ENCODE data around the gene LHX3. TPM values are rescaled to one million over a fixed set of nuclear protein-coding genes. Genes with fewer than 3 reads are reported as not detected.

Gene LHX3
- total and polyA plus RNA-seq, 10 of the 15 experiments (the other 5 are each of a cell fraction or from before 2014, with no cell fraction given) = not detected

- no peak for TF ChIP-seq BCL3 (IDR thresholded peaks at IDR 0.05; ENCODE audit: borderline replicate concordance, insufficient read depth, low read depth, low read length, poor library complexity, severe bottlenecking)
- TF ChIP-seq MEF2B (IDR thresholded peaks at IDR 0.05; ENCODE audit: partially characterized antibody, poor library complexity, severe bottlenecking) = peak; percentile 31
- TF ChIP-seq ZNF207 (IDR thresholded peaks at IDR 0.05; ENCODE audit: borderline replicate concordance) = 0 out of 2 replicates have a peak, but pooled peaks have one; percentile 13
- no peak for TF ChIP-seq FOXK2 (IDR thresholded peaks at IDR 0.05)
- TF ChIP-seq FOS (IDR thresholded peaks at IDR 0.05; ENCODE audit: borderline replicate concordance, extremely low read depth, insufficient read length) = no peak
- peak; percentile 61 for TF ChIP-seq CREM (IDR thresholded peaks at IDR 0.05; ENCODE audit: low read depth)
- TF ChIP-seq IRF4 (IDR thresholded peaks at IDR 0.05; ENCODE audit: low read depth, low read length) = no peak
- peak; percentile 59; the same call in 1 of the 2 replicates for TF ChIP-seq YY1 (IDR thresholded peaks at IDR 0.05; ENCODE audit: low read depth, low read length)
- peak; percentile 85 for TF ChIP-seq ATF7 (IDR thresholded peaks at IDR 0.05; ENCODE audit: low read depth)
- no peak for TF ChIP-seq CUX1 (IDR thresholded peaks at IDR 0.05; ENCODE audit: insufficient replicate concordance, low read depth, low read length)
- TF ChIP-seq EED (IDR thresholded peaks at IDR 0.05; ENCODE audit: low read depth) = peak; percentile 17; the same call in 1 of the 2 replicates
- peak; percentile 81 for TF ChIP-seq SMARCA5 (IDR thresholded peaks at IDR 0.05)
Observed at GRCh38 chr9:136225748-136226679, 21.1 kb upstream of the LHX3 start (continued).

All from GM12878 (cell line).